Thoracic aorta (tissue), 2 donors: Measurements from ENCODE around the gene CAMK2D. TPM values are rescaled to one million over a fixed set of nuclear protein-coding genes. Genes with fewer than 3 reads are reported as not detected.

Source experiments
- ATAC-seq: fragments of 150-250 bp; one replicate; pipeline ENCODE4 v1.8.0; 2017; ENCODE audit warnings: low read depth; ENCODE audit not compliant: insufficient number of reproducible peaks, low FRiP score
- DNase-seq: peaks from one replicate; pipeline ENCODE4 v3.0.0-alpha.2; 2020; ENCODE audit warnings: low spot score
- H3K27ac ChIP-seq, 2 donors: fragments of 200-600 bp; sonication (generic); 1 replicate in 1 of 2; 2 replicates in 1 of 2; pipeline ENCODE4 v1.5.1; 2016; ENCODE audit warnings: mild to moderate bottlenecking in 2 of 2, moderate library complexity in 2 of 2
- H3K27me3 ChIP-seq: fragments of 200-600 bp; sonication (generic); replicated peaks from 2 replicates; pipeline ENCODE4 v1.6.0; 2016; ENCODE audit warnings: mild to moderate bottlenecking; ENCODE audit not compliant: insufficient read depth
- H3K36me3 ChIP-seq: fragments of 200-600 bp; sonication (generic); one replicate; pipeline ENCODE4 v1.5.1; 2016
- H3K4me1 ChIP-seq, 2 donors: fragments of 200-600 bp; sonication (generic); 1 replicate in 1 of 2; 2 replicates in 1 of 2; pipeline versions ENCODE4 v1.5.1 to v1.6.0; 2016; ENCODE audit warnings: low read depth in 2 of 2, mild to moderate bottlenecking in 1 of 2; ENCODE audit not compliant: control insufficient read depth in 1 of 2
- H3K4me3 ChIP-seq: fragments of 200-600 bp; sonication (generic); 2 replicates; pipeline ENCODE4 v1.5.1; 2016; ENCODE audit warnings: mild to moderate bottlenecking
- H3K9me3 ChIP-seq: fragments of 200-600 bp; sonication (generic); 2 replicates; pipeline ENCODE4 v1.5.1; 2016
- CTCF ChIP-seq: fragments of 200-600 bp; sonication (generic); IDR thresholded peaks from one replicate; pipeline ENCODE4 v1.5.1; 2019; ENCODE audit warnings: antibody characterized with exemption
- total RNA-seq, 2 donors: library from RNA; depleted of rRNA; stranded (reverse); fragments of >200 nt; gene quantifications; one replicate each; pipeline versions ENCODE4 v1.1.0 to v1.2.3, GENCODE V29; 2016

CAMK2D gene
- total RNA-seq, 2 donors from 2014 or later = 50.6 to 70.1 TPM

- ATAC-seq (no peak), DNase-seq (no peak)
- no peaks in the 10 kb centered on the region for H3K27me3 ChIP-seq
- no peak for TF ChIP-seq CTCF
- no peaks in the 10 kb centered on the region for H3K36me3 ChIP-seq
- no peak overlapping the region for H3K4me3 ChIP-seq
- H3K4me1 ChIP-seq = peaks cover 30 to 58% of the 10 kb centered on the region in 2 donors
- H3K27ac ChIP-seq = no peak overlapping the region
- no peaks in the 10 kb centered on the region for H3K9me3 ChIP-seq
Measured at GRCh38 chr4:113678641-113679040, 82.9 kb downstream of the CAMK2D start.

DNA sequence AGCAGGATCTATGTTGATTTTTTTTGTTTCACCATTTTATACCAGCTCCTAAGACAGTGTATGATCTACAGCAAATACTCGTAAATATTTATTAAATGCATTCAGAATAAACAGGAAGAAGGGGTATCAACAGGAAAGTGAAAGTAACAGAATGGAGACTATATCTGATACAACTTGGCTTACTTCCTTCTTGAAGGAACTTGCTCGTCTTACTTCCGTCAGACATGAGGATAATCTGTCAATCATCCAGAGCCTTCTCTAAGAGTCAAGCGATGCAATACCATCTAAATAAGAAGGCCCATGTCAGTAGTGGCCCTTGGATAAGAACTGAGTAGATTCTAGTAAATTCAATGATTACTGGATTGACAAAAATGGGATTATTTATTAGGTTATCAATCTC lies 84.2 kb downstream of the CAMK2D start:
- Histone ChIP-seq H3K27me3 (no peaks in the 10 kb centered on the region), H3K4me1 (peaks cover 26 to 55% of the 10 kb centered on the region in 2 donors), H3K4me3 (peak overlapping the region; percentile 6), H3K9me3 (no peaks in the 10 kb centered on the region), H3K36me3 (no peaks in the 10 kb centered on the region), H3K27ac (peak overlapping the region in 1 of 2 donors; percentile 54)
- DNase-seq (no peak), ATAC-seq (no peak)
- TF ChIP-seq CTCF = no peak

GRCh38 chr4:113675731-113676697 lies 85.5 kb downstream of the CAMK2D start:
- H3K36me3 ChIP-seq = no peaks in the 10 kb centered on the region
- no peaks in the 10 kb centered on the region for H3K27me3 ChIP-seq
- H3K4me3 ChIP-seq = no peak overlapping the region
- no peaks in the 10 kb centered on the region for H3K9me3 ChIP-seq
- peak overlapping the region; percentile 9 to 54 for H3K27ac ChIP-seq
- H3K4me1 ChIP-seq = peaks cover 30 to 59% of the 10 kb centered on the region in 2 donors
- DNase-seq (no peak), ATAC-seq (no peak)
- no peak for TF ChIP-seq CTCF

DNA sequence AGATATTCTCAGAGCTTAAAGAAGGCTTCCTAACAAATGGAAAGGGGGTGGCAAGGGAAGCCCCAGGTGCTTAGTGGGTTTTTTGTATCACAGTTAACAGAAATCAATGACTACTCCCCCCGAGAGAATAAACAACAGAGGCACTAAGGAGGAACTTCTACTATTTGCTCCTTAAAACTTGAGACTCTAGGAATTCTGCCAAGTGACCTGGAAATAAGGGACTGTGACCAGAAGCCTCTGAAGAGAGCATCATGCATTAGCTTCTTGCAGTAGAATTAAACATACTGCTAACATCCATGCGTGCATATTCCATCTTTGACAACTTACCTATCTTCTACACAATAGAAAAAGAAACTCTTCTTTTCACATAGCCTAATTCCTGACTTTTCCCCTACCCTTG lies 86.8 kb downstream of the CAMK2D start:
- ATAC-seq (no peak), DNase-seq (no peak)
- Histone ChIP-seq H3K27ac (no peak overlapping the region), H3K9me3 (no peaks in the 10 kb centered on the region), H3K27me3 (no peaks in the 10 kb centered on the region), H3K4me1 (peaks cover 35 to 69% of the 10 kb centered on the region in 2 donors), H3K36me3 (no peaks in the 10 kb centered on the region), H3K4me3 (no peak overlapping the region)
- TF ChIP-seq CTCF = no peak

GRCh38 chr4:113674251-113674650 lies 87.3 kb downstream of the CAMK2D start:
- Histone ChIP-seq H3K9me3 (no peaks in the 10 kb centered on the region), H3K27me3 (no peaks in the 10 kb centered on the region), H3K4me1 (peaks cover 38 to 74% of the 10 kb centered on the region in 2 donors), H3K4me3 (no peak overlapping the region), H3K36me3 (no peaks in the 10 kb centered on the region), H3K27ac (no peak overlapping the region)
- ATAC-seq (no peak), DNase-seq (no peak)
- TF ChIP-seq CTCF = no peak
